HepG2 (cell line): ENCODE results near the gene EPN2. TPM values are rescaled to one million over a fixed set of nuclear protein-coding genes. Genes with fewer than 3 reads are reported as not detected.

ENCODE experiments used
- DNMT3B ChIP-seq: conservative IDR thresholded peaks from 2 replicates; pipeline ENCODE4 v1.6.1; 2016; ENCODE audit warnings: missing biosample characterization, control low read depth
- FOXA1 ChIP-seq, 2 experiments: fragments of 450-650 bp in 1 of 2; sonication (generic) in 1 of 2; formaldehyde crosslinking in 1 of 2; IDR thresholded peaks; 2 replicates each; pipeline versions ENCODE4 v1.4.0 to v1.6.1; 2016 to 2020; ENCODE audit warnings: missing genetic modification reagents in 1 of 2
- FOXA3 ChIP-seq: IDR thresholded peaks from 2 replicates; pipeline ENCODE4 v1.6.1; 2016; ENCODE audit warnings: missing genetic modification reagents, missing compliant biosample characterization
- GATAD2A ChIP-seq: IDR thresholded peaks from 2 replicates; pipeline ENCODE4 v1.6.1; 2016
- ISX ChIP-seq: sonication (generic); formaldehyde crosslinking; conservative IDR thresholded peaks from 2 replicates; pipeline ENCODE4 v1.5.0; 2020; ENCODE audit warnings: missing genetic modification reagents
- NONO ChIP-seq, 2 experiments: fragments of 450-650 bp in 1 of 2; sonication (generic) in 1 of 2; formaldehyde crosslinking in 1 of 2; IDR thresholded peaks in 1 of 2; conservative IDR thresholded peaks in 1 of 2; 2 replicates each; pipeline versions ENCODE4 v1.6.1 to v1.8.0; 2017 to 2022; ENCODE audit warnings: mild to moderate bottlenecking in 1 of 2, missing genetic modification reagents in 1 of 2, moderate library complexity in 1 of 2
- SMAD9 ChIP-seq: sonication (generic); formaldehyde crosslinking; IDR thresholded peaks from 2 replicates; pipeline ENCODE4 v1.5.1; 2020; ENCODE audit warnings: mild to moderate bottlenecking, missing genetic modification reagents
- SSRP1 ChIP-seq: IDR thresholded peaks from 2 replicates; pipeline ENCODE4 v1.6.1; 2016; ENCODE audit warnings: control low read depth
- ZFP1 ChIP-seq: IDR thresholded peaks from 2 replicates; pipeline ENCODE4 v1.6.1; 2016
- ZNF143 ChIP-seq: sonication (generic); formaldehyde crosslinking; IDR thresholded peaks from 2 replicates; pipeline ENCODE4 v1.4.0; 2020; ENCODE audit warnings: missing genetic modification reagents
- ZNF550 ChIP-seq: sonication (generic); formaldehyde crosslinking; IDR thresholded peaks from 2 replicates; pipeline ENCODE4 v1.4.0; 2020; ENCODE audit warnings: mild to moderate bottlenecking, missing genetic modification reagents, borderline replicate concordance
- ZNF605 ChIP-seq: sonication (generic); formaldehyde crosslinking; IDR thresholded peaks from 2 replicates; pipeline ENCODE4 v1.8.0; 2022; ENCODE audit warnings: mild to moderate bottlenecking, missing genetic modification reagents
- ZNF615 ChIP-seq: sonication (generic); formaldehyde crosslinking; IDR thresholded peaks from 2 replicates; pipeline ENCODE4 v1.5.0; 2020; ENCODE audit warnings: mild to moderate bottlenecking, missing genetic modification reagents, borderline replicate concordance
- ZNF737 ChIP-seq: sonication (generic); formaldehyde crosslinking; IDR thresholded peaks from 2 replicates; pipeline ENCODE4 v1.5.0; 2020; ENCODE audit warnings: missing genetic modification reagents, mild to moderate bottlenecking, borderline replicate concordance
- ZNF772 ChIP-seq: sonication (generic); formaldehyde crosslinking; IDR thresholded peaks from 2 replicates; pipeline ENCODE4 v1.5.0; 2020; ENCODE audit warnings: mild to moderate bottlenecking, missing genetic modification reagents
- ZSCAN22 ChIP-seq: sonication (generic); formaldehyde crosslinking; IDR thresholded peaks from 2 replicates; pipeline ENCODE4 v1.4.0; 2020; ENCODE audit warnings: mild to moderate bottlenecking, missing genetic modification reagents
- polyA plus RNA-seq, 8 experiments: library from polyadenylated mRNA; depleted of rRNA in 3 of 8; stranded (reverse) in 7 of 8; unstranded in 1 of 8; fragments of >200 nt; fragmentation: Illumina TruSeq in 4 of 8; extraction: Trizol in 4 of 8; gene quantifications; 2 replicates each; pipeline versions ENCODE4 v1.2.1 to v1.2.3, GENCODE V29; 2011 to 2016; ENCODE audit warnings: low read depth in 4 of 8, missing spikeins in 1 of 8, mixed read lengths in 1 of 8; ENCODE audit not compliant: insufficient read depth in 1 of 8
- total RNA-seq, 5 experiments: library from RNA; depleted of rRNA; stranded (reverse); fragments of >200 nt; fragmentation: Illumina TruSeq; extraction: Trizol; gene quantifications; 2 replicates each; pipeline ENCODE4 v1.2.3, GENCODE V29; 2016; ENCODE audit warnings: low read depth in 1 of 5
- TF ChIP-seq, protein P1 (sequence below), 2 experiments: sonication (generic) in 1 of 2; formaldehyde crosslinking in 1 of 2; IDR thresholded peaks; 2 replicates each; pipeline versions ENCODE4 v1.6.1 to v1.9.0; 2014 to 2022; ENCODE audit warnings: antibody characterized with exemption in 1 of 2, borderline replicate concordance in 1 of 2, inconsistent platforms in 1 of 2, low read depth in 1 of 2, missing genetic modification reagents in 1 of 2
- TF ChIP-seq, protein P2 (sequence below): sonication (generic); formaldehyde crosslinking; IDR thresholded peaks from 2 replicates; pipeline ENCODE4 v1.5.1; 2020; ENCODE audit warnings: missing genetic modification reagents, mild to moderate bottlenecking, borderline replicate concordance
- TF ChIP-seq, protein P3 (sequence below): sonication (generic); formaldehyde crosslinking; conservative IDR thresholded peaks from 2 replicates; pipeline ENCODE4 v1.8.0; 2022; ENCODE audit warnings: mild to moderate bottlenecking, moderate library complexity, missing genetic modification reagents
- TF ChIP-seq, protein P4 (sequence below): IDR thresholded peaks from 2 replicates; pipeline ENCODE4 v1.6.1; 2016; ENCODE audit warnings: low read depth, borderline replicate concordance

Gene EPN2
- total and polyA plus RNA-seq, 2 of the 13 experiments (the other 11 are each of a cell fraction or from before 2014, with no cell fraction given): 7.8 to 19.2 TPM

DNA sequence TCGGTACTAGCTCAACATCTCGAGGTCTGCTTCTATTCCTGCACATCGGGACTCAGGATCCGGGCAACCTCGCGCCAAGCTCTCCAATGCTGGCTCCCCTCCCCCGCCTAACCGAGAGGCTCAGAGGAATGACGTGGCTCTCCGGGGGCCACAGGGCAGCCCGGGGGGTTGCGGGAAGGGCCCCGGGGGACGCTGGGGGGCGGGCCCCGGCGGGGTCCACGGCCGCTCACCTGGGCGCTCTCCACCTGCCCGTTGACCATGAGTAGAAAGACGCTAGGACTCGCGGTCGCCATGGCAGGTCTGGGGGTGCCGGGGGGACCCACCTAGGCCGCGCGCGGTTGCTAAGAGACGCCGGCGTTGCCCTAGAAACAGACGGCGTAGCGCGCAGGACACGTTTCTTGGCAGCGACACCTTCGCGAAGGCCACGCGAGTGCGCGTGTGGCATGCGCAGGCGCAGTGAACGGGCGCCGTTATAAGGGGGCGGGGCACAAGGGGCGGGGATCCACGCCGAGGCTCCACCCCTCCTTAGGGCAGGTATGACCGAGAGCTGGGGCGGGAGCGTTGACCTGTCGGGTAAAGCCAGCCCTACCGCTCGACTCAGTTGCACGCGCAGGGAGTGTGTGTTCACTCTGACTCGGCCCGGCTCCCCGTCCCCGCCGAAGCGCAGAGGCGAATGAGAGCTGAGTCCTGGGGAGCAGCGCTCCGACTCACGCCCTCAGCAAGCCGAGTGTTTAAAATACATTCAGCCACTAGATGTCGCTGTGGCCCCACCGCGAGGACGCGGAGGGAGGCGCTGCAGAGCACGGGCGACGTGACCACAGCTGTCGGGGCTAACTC is 125.3 kb downstream of the EPN2 start, which contains the start of gene B9D1 (continued):
- TF ChIP-seq NONO (IDR thresholded peaks at IDR 0.05): no peak
- peak; percentile 57 for TF ChIP-seq NONO (CRISPR knock-in tag; conservative IDR thresholded peaks at IDR 0.05)
- no peak; the same call in 1 of the 2 replicates for TF ChIP-seq ZNF143 (CRISPR knock-in tag)
- peak; percentile 68 for TF ChIP-seq GATAD2A (CRISPR knock-in tag)
- TF ChIP-seq ZNF550: 0 out of 2 replicates have a peak, but pooled peaks have one; percentile 54
- TF ChIP-seq, protein P1, sequence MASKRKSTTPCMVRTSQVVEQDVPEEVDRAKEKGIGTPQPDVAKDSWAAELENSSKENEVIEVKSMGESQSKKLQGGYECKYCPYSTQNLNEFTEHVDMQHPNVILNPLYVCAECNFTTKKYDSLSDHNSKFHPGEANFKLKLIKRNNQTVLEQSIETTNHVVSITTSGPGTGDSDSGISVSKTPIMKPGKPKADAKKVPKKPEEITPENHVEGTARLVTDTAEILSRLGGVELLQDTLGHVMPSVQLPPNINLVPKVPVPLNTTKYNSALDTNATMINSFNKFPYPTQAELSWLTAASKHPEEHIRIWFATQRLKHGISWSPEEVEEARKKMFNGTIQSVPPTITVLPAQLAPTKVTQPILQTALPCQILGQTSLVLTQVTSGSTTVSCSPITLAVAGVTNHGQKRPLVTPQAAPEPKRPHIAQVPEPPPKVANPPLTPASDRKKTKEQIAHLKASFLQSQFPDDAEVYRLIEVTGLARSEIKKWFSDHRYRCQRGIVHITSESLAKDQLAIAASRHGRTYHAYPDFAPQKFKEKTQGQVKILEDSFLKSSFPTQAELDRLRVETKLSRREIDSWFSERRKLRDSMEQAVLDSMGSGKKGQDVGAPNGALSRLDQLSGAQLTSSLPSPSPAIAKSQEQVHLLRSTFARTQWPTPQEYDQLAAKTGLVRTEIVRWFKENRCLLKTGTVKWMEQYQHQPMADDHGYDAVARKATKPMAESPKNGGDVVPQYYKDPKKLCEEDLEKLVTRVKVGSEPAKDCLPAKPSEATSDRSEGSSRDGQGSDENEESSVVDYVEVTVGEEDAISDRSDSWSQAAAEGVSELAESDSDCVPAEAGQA (IDR thresholded peaks at IDR 0.05; ENCODE audit: low read depth): no peak
- TF ChIP-seq, protein P1 (CRISPR knock-in tag; IDR thresholded peaks at IDR 0.05; ENCODE audit: borderline replicate concordance): no peak
- TF ChIP-seq FOXA1 (IDR thresholded peaks at IDR 0.05): no peak
- TF ChIP-seq FOXA1 (CRISPR knock-in tag; IDR thresholded peaks at IDR 0.05): 0 out of 2 replicates have a peak, but pooled peaks have one; percentile 15
- peak; percentile 47 for TF ChIP-seq FOXA3 (CRISPR knock-in tag)
- TF ChIP-seq ISX (CRISPR knock-in tag): no peak
- TF ChIP-seq DNMT3B: no peak
- no peak for TF ChIP-seq ZFP1 (CRISPR knock-in tag)
- TF ChIP-seq SSRP1 (CRISPR knock-in tag): 0 out of 2 replicates have a peak, but pooled peaks have one; percentile 43
- TF ChIP-seq SMAD9 (CRISPR knock-in tag): no peak
- TF ChIP-seq, protein P2, sequence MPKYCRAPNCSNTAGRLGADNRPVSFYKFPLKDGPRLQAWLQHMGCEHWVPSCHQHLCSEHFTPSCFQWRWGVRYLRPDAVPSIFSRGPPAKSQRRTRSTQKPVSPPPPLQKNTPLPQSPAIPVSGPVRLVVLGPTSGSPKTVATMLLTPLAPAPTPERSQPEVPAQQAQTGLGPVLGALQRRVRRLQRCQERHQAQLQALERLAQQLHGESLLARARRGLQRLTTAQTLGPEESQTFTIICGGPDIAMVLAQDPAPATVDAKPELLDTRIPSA (CRISPR knock-in tag): 0 out of 2 replicates have a peak, but pooled peaks have one; percentile 27
- TF ChIP-seq, protein P3, sequence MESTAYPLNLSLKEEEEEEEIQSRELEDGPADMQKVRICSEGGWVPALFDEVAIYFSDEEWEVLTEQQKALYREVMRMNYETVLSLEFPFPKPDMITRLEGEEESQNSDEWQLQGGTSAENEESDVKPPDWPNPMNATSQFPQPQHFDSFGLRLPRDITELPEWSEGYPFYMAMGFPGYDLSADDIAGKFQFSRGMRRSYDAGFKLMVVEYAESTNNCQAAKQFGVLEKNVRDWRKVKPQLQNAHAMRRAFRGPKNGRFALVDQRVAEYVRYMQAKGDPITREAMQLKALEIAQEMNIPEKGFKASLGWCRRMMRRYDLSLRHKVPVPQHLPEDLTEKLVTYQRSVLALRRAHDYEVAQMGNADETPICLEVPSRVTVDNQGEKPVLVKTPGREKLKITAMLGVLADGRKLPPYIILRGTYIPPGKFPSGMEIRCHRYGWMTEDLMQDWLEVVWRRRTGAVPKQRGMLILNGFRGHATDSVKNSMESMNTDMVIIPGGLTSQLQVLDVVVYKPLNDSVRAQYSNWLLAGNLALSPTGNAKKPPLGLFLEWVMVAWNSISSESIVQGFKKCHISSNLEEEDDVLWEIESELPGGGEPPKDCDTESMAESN (CRISPR knock-in tag): peak; percentile 49; the same call in 1 of the 2 replicates
- TF ChIP-seq, protein P4, sequence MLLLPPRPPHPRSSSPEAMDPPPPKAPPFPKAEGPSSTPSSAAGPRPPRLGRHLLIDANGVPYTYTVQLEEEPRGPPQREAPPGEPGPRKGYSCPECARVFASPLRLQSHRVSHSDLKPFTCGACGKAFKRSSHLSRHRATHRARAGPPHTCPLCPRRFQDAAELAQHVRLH: no peak; the same call in 1 of the 2 replicates
- TF ChIP-seq ZNF605: no peak; the same call in none of the 2 replicates
- peak; percentile 76; the same call in 1 of the 2 replicates for TF ChIP-seq ZNF772
- TF ChIP-seq ZNF615: no peak
- no peak for TF ChIP-seq ZSCAN22 (CRISPR knock-in tag)
- no peak for TF ChIP-seq ZNF737 (CRISPR knock-in tag)
